Urinary bladder (tissue), 4 donors: ENCODE measurements around the gene TSC22D1. TPM values are rescaled to one million over a fixed set of nuclear protein-coding genes. Genes with fewer than 3 reads are reported as not detected.

Experiments
- DNase-seq: peaks from one replicate; pipeline ENCODE4 v3.0.0-alpha.2; 2015; ENCODE audit errors: extremely low spot score
- H3K27ac ChIP-seq: one replicate; pipeline ENCODE4 v1.5.1; 2013; ENCODE audit warnings: low read depth, mild to moderate bottlenecking, moderate library complexity
- H3K36me3 ChIP-seq: one replicate; pipeline ENCODE4 v1.6.1; 2013; ENCODE audit warnings: mild to moderate bottlenecking, moderate library complexity; ENCODE audit not compliant: insufficient read depth
- H3K4me1 ChIP-seq: one replicate; pipeline ENCODE4 v1.6.1; 2013; ENCODE audit warnings: mild to moderate bottlenecking, moderate library complexity; ENCODE audit not compliant: insufficient read depth
- H3K4me3 ChIP-seq: one replicate; pipeline ENCODE4 v1.5.1; 2013; ENCODE audit warnings: low read depth, low read length
- WGBS: extraction: QIAGEN DNeasy Blood & Tissue Kit; methylation state at CpG from one replicate; pipeline ENCODE4 v1.1.7; 2013; 5-methylcytosine and 5-hydroxymethylcytosine counted together
- polyA plus RNA-seq: library from polyadenylated mRNA; stranded (reverse); fragments of 200-250 nt; gene quantifications from one replicate; pipeline ENCODE4 v1.2.3, GENCODE V29; 2013
- total RNA-seq: library from RNA; depleted of rRNA; stranded (reverse); fragments of >200 nt; gene quantifications from one replicate; pipeline ENCODE4 v1.2.3, GENCODE V29; 2014
- donor health status: healthy with polysubstance abuse.
- donor health status: healthy.

Gene TSC22D1
- total and polyA plus RNA-seq, 2 donors, result 104 to 240 TPM

GRCh38 chr13:44507639-44508038, 68.5 kb downstream of the TSC22D1 start:
- H3K27ac ChIP-seq, result no peak overlapping the region
- no peak overlapping the region for H3K4me3 ChIP-seq
- H3K4me1 ChIP-seq, result no peaks in the 10 kb centered on the region
- DNase-seq, result no peak
- WGBS, result 82% methylated on average over 4 of the region's 4 CpGs
- H3K36me3 ChIP-seq, result no peaks in the 10 kb centered on the region

- DNase-seq, result no peak
- H3K27ac ChIP-seq, result no peak overlapping the region
- H3K4me3 ChIP-seq, result no peak overlapping the region
- H3K4me1 ChIP-seq, result no peaks in the 10 kb centered on the region
- no peaks in the 10 kb centered on the region for H3K36me3 ChIP-seq
- WGBS, result 100% methylated on average over 1 of the region's 1 CpG
These were observed 69.4 kb downstream of the TSC22D1 start for GRCh38 chr13:44506719-44507118.

- Histone ChIP-seq H3K4me1 (no peaks in the 10 kb centered on the region), H3K4me3 (no peak overlapping the region), H3K27ac (no peak overlapping the region), H3K36me3 (no peaks in the 10 kb centered on the region)
- DNase-seq, result no peak
- WGBS, result 99% methylated on average over 3 of the region's 3 CpGs
These were observed 69.9 kb downstream of the TSC22D1 start for GRCh38 chr13:44506251-44506650.

GRCh38 chr13:44504116-44504515, 72.0 kb downstream of the TSC22D1 start:
- H3K4me3 ChIP-seq, result no peak overlapping the region
- no peak for DNase-seq
- 93% methylated on average over 4 of the region's 4 CpGs for WGBS
- H3K36me3 ChIP-seq, result no peaks in the 10 kb centered on the region
- no peaks in the 10 kb centered on the region for H3K4me1 ChIP-seq
- H3K27ac ChIP-seq, result no peak overlapping the region

- no peaks in the 10 kb centered on the region for H3K4me1 ChIP-seq
- no peak overlapping the region for H3K4me3 ChIP-seq
- H3K36me3 ChIP-seq, result no peaks in the 10 kb centered on the region
- no peak for DNase-seq
- no peak overlapping the region for H3K27ac ChIP-seq
These were observed 77.2 kb downstream of the TSC22D1 start for GRCh38 chr13:44498969-44499368.

GRCh38 chr13:44498502-44498901, 77.6 kb downstream of the TSC22D1 start:
- no peaks in the 10 kb centered on the region for H3K36me3 ChIP-seq
- WGBS, result 98% methylated on average over 3 of the region's 3 CpGs
- no peak for DNase-seq
- H3K4me3 ChIP-seq, result no peak overlapping the region
- H3K4me1 ChIP-seq, result no peaks in the 10 kb centered on the region
- H3K27ac ChIP-seq, result no peak overlapping the region

- Histone ChIP-seq H3K27ac (no peak overlapping the region), H3K4me3 (no peak overlapping the region), H3K36me3 (no peaks in the 10 kb centered on the region), H3K4me1 (no peaks in the 10 kb centered on the region)
- no peak for DNase-seq
These were observed 78.3 kb downstream of the TSC22D1 start for GRCh38 chr13:44497801-44498200.

GRCh38 chr13:44493213-44493812, 82.8 kb downstream of the TSC22D1 start:
- WGBS, result 68% methylated on average over 3 of the region's 3 CpGs

GRCh38 chr13:44489751-44490150, 86.4 kb downstream of the TSC22D1 start:
- Histone ChIP-seq H3K27ac (no peak overlapping the region), H3K36me3 (no peaks in the 10 kb centered on the region), H3K4me1 (no peaks in the 10 kb centered on the region), H3K4me3 (no peak overlapping the region)
- DNase-seq, result no peak
- WGBS, result 64% methylated on average over 1 of the region's 1 CpG

More at GRCh38 chr13:44493213-44493812, 82.8 kb downstream of the TSC22D1 start:
- H3K36me3 ChIP-seq, result no peaks in the 10 kb centered on the region
- DNase-seq, result no peak
- H3K4me3 ChIP-seq, result no peak overlapping the region
- H3K4me1 ChIP-seq, result no peaks in the 10 kb centered on the region
- H3K27ac ChIP-seq, result no peak overlapping the region

- Histone ChIP-seq H3K27ac (no peak overlapping the region), H3K4me3 (no peak overlapping the region), H3K36me3 (no peaks in the 10 kb centered on the region), H3K4me1 (no peaks in the 10 kb centered on the region)
- 95% methylated on average over 1 of the region's 1 CpG for WGBS
- no peak for DNase-seq
These were observed 88.1 kb downstream of the TSC22D1 start for GRCh38 chr13:44487989-44488388.

- Histone ChIP-seq H3K4me1 (no peaks in the 10 kb centered on the region), H3K27ac (no peak overlapping the region), H3K36me3 (no peaks in the 10 kb centered on the region), H3K4me3 (no peak overlapping the region)
- WGBS, result 76% methylated on average over 4 of the region's 4 CpGs
- no peak for DNase-seq
These were observed 91.5 kb downstream of the TSC22D1 start for GRCh38 chr13:44484562-44485138.

GRCh38 chr13:44474122-44474910, 101.8 kb downstream of the TSC22D1 start:
- Histone ChIP-seq H3K27ac (no peak overlapping the region), H3K4me1 (no peaks in the 10 kb centered on the region), H3K36me3 (no peaks in the 10 kb centered on the region), H3K4me3 (no peak overlapping the region)
- DNase-seq, result no peak
- WGBS, result 80% methylated on average over 4 of the region's 4 CpGs

- H3K27ac ChIP-seq, result no peak overlapping the region
- no peaks in the 10 kb centered on the region for H3K36me3 ChIP-seq
- no peak for DNase-seq
- WGBS, result 61% methylated on average over 1 of the region's 1 CpG
- H3K4me1 ChIP-seq, result no peaks in the 10 kb centered on the region
- no peak overlapping the region for H3K4me3 ChIP-seq
These were observed 104.4 kb downstream of the TSC22D1 start for GRCh38 chr13:44471686-44472085.
